Forelimb muscle (tissue), 1 donor: ENCODE data around the gene EPN2. TPM values are rescaled to one million over a fixed set of nuclear protein-coding genes. Genes with fewer than 3 reads are reported as not detected.
"Not testable (repeated sequence)": the region's sequence is repeated elsewhere in the genome, so short reads cannot be mapped to it uniquely, and the experiment has no call there.

Source experiments
- DNase-seq: peaks from one replicate; pipeline ENCODE4 v3.0.0-alpha.2; 2013; ENCODE audit warnings: low read depth
- polyA plus RNA-seq: library from polyadenylated mRNA; unstranded; fragments of 120-200 nt; gene quantifications from one replicate; pipeline ENCODE4 v1.2.1, GENCODE V29; 2013; ENCODE audit not compliant: insufficient read length

The EPN2 gene
- polyA plus RNA-seq, 1 donor: 21.6 TPM

GRCh38 chr17:19265755-19266154 lies 28.6 kb downstream of the EPN2 start:
- DNase-seq: no peak

- no peak for DNase-seq
Measured at GRCh38 chr17:19268611-19269010, 31.4 kb downstream of the EPN2 start.

GRCh38 chr17:19269106-19269505 lies 31.9 kb downstream of the EPN2 start:
- DNase-seq: no peak

GRCh38 chr17:19269641-19270040 lies 32.5 kb downstream of the EPN2 start:
- no peak for DNase-seq

- no peak for DNase-seq
Measured at GRCh38 chr17:19270347-19270703, 33.2 kb downstream of the EPN2 start.

GRCh38 chr17:19270704-19271611 lies 33.8 kb downstream of the EPN2 start:
- no peak for DNase-seq

- DNase-seq: no peak
Measured at GRCh38 chr17:19271780-19272357, 34.7 kb downstream of the EPN2 start.

- DNase-seq: no peak
Measured at GRCh38 chr17:19273731-19274130, 36.6 kb downstream of the EPN2 start.

- no peak for DNase-seq
Measured at GRCh38 chr17:19274893-19275292, 37.7 kb downstream of the EPN2 start.

GRCh38 chr17:19275457-19276127 lies 38.4 kb downstream of the EPN2 start:
- DNase-seq: no peak

GRCh38 chr17:19278284-19278683 lies 41.1 kb downstream of the EPN2 start:
- DNase-seq: not testable (repeated sequence)

- DNase-seq: no peak
Measured at GRCh38 chr17:19278729-19279128, 41.6 kb downstream of the EPN2 start.

GRCh38 chr17:19281161-19281560 lies 44.0 kb downstream of the EPN2 start:
- no peak for DNase-seq

- DNase-seq: no peak
Measured at GRCh38 chr17:19284005-19284959, 47.1 kb downstream of the EPN2 start.

GRCh38 chr17:19285213-19285900 lies 48.2 kb downstream of the EPN2 start:
- no peak for DNase-seq

- no peak for DNase-seq
Measured at GRCh38 chr17:19286751-19287341, 49.7 kb downstream of the EPN2 start.

GRCh38 chr17:19287651-19288050 lies 50.5 kb downstream of the EPN2 start:
- no peak for DNase-seq

- no peak for DNase-seq
Measured at GRCh38 chr17:19288453-19288852, 51.3 kb downstream of the EPN2 start.

GRCh38 chr17:19290066-19290705 lies 53.0 kb downstream of the EPN2 start:
- DNase-seq: no peak
